ENCODE results near the gene MSMO1. TPM values are rescaled to one million over a fixed set of nuclear protein-coding genes. Genes with fewer than 3 reads are reported as not detected.

MSMO1 gene
- polyA plus RNA-seq, 1 donor from 2014 or later = 22.5 TPM

DNA sequence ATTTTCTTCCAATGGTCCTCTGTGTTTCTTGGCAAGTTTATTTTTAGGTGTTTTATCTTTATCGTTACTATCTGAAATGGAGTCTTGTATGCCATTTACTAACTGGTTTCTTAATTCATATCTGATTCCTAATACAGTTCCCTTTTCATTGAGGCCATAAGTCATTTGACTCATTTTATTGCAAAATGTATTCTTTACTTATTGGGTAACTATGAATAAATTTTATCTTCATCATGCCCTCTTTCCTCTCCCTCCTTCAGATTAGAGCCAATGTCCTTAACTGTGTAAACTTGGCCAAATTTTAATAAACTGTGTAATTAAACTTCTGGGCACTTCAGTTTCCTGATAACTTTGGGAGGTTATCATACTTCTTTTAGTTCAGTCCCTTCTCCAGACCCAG, 19.3 kb upstream of the MSMO1 start:
- no peak overlapping the region for H3K4me3 Mint-ChIP-seq
- H3K9me3 Mint-ChIP-seq = no peaks in the 10 kb centered on the region
- peak overlapping the region in 1 of 3 donors; percentile 44 for H3K27ac Mint-ChIP-seq
- H3K27me3 Mint-ChIP-seq = no peaks in the 10 kb centered on the region
- H3K36me3 Mint-ChIP-seq = peaks cover 10% of the 10 kb centered on the region
- H3K4me1 Mint-ChIP-seq = peaks cover 0 to 6% (median 0%) of the 10 kb centered on the region in 3 donors

- Mint-ChIP-seq H3K27ac (no peak overlapping the region), H3K9me3 (no peaks in the 10 kb centered on the region), H3K27me3 (no peaks in the 10 kb centered on the region), H3K36me3 (peaks cover 10% of the 10 kb centered on the region), H3K4me3 (no peak overlapping the region), H3K4me1 (peaks cover 0 to 6% (median 0%) of the 10 kb centered on the region in 3 donors)
Measured at GRCh38 chr4:165308606-165309005, 18.9 kb upstream of the MSMO1 start.

GRCh38 chr4:165309456-165309855, 18.0 kb upstream of the MSMO1 start:
- H3K4me3 Mint-ChIP-seq = no peak overlapping the region

DNA sequence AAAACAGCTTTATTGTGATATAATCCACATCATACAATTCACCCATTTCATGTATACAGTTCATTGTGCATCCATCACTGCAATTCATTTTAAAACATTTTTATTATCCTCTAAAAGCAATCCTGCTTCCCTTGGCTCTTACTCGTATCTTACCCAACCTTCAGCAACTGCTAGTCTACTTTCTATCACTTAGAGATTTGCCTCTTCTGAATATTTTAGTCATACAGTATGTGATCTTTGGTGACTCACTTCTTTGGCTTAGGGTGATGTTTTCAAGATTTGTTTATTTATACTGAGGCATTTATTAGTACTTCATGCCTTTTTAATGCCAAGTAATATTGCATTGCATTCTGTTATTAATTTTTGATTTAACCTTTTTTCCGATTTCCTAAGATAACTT, 15.0 kb upstream of the MSMO1 start:
- Mint-ChIP-seq H3K4me1 (no peaks in the 10 kb centered on the region), H3K27me3 (no peaks in the 10 kb centered on the region), H3K4me3 (no peak overlapping the region), H3K27ac (no peak overlapping the region), H3K36me3 (peaks cover 9% of the 10 kb centered on the region), H3K9me3 (no peaks in the 10 kb centered on the region)

More at GRCh38 chr4:165309456-165309855, 18.0 kb upstream of the MSMO1 start:
- Mint-ChIP-seq H3K36me3 (peaks cover 7% of the 10 kb centered on the region), H3K9me3 (no peaks in the 10 kb centered on the region), H3K27me3 (no peaks in the 10 kb centered on the region), H3K27ac (no peak overlapping the region), H3K4me1 (peaks cover 0 to under 1% (median 0%) of the 10 kb centered on the region in 3 donors)

- Mint-ChIP-seq H3K4me1 (peaks cover 0 to 2% (median 1%) of the 10 kb centered on the region in 3 donors), H3K36me3 (peaks cover 6% of the 10 kb centered on the region), H3K27me3 (no peaks in the 10 kb centered on the region), H3K27ac (no peak overlapping the region), H3K4me3 (no peak overlapping the region), H3K9me3 (no peaks in the 10 kb centered on the region)
Measured at GRCh38 chr4:165319030-165319429, 8.4 kb upstream of the MSMO1 start.

DNA sequence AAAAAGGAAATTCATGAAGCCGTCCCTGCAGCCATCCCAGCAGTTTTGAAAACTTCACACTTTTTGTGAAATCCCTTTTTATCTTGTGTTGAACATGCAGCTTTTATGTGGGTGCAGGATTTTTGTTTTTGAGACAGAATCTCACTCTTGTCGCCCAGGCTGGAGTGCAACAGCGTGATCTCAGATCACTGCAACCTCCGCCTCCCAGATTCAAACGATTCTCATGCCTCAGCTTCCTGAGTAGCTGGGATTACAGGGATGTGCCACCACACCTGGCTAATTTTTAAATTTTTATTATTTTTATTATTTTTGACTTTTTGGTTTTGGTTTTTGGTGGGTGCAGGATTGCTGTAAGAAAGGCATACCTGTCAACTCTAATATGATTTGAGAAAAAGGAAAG, 8.0 kb upstream of the MSMO1 start:
- Mint-ChIP-seq H3K36me3 (peaks cover 6% of the 10 kb centered on the region), H3K9me3 (no peaks in the 10 kb centered on the region), H3K4me3 (no peak overlapping the region), H3K4me1 (peaks cover 0 to 2% (median 1%) of the 10 kb centered on the region in 3 donors), H3K27ac (no peak overlapping the region), H3K27me3 (no peaks in the 10 kb centered on the region)

- peaks cover 0 to 15% (median 10%) of the 10 kb centered on the region in 3 donors for H3K4me1 Mint-ChIP-seq
- no peaks in the 10 kb centered on the region for H3K27me3 Mint-ChIP-seq
- peak overlapping the region in 1 of 4 donors; percentile 4 for H3K4me3 Mint-ChIP-seq
- peaks cover 3% of the 10 kb centered on the region for H3K36me3 Mint-ChIP-seq
- no peaks in the 10 kb centered on the region for H3K9me3 Mint-ChIP-seq
- no peak overlapping the region for H3K27ac Mint-ChIP-seq
Measured at GRCh38 chr4:165324236-165324917, 3.1 kb upstream of the MSMO1 start.

DNA sequence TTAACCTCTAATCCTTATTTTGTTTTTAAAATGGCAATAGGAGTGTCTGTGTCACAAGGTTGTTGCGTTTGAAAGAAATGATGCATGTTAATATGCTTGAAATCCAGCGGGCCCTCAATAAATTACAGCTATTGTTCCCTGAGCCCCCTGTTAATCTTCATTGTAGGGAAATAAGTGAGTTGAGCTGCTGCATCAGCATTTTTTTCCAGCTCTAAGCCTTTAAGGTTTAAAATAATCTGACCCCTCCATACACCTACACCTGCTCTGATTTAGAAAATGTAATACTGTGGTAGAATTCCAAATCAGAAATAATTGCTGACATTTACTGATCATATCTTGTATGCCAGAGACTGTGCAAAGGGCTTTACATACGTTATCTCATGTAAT, 2.6 kb upstream of the MSMO1 start:
- no peaks in the 10 kb centered on the region for H3K27me3 Mint-ChIP-seq
- no peak overlapping the region for H3K4me3 Mint-ChIP-seq
- peak overlapping the region in 1 of 3 donors; percentile 67 for H3K27ac Mint-ChIP-seq
- H3K36me3 Mint-ChIP-seq = peaks cover 3% of the 10 kb centered on the region
- peaks cover 0 to 15% (median 12%) of the 10 kb centered on the region in 3 donors for H3K4me1 Mint-ChIP-seq
- H3K9me3 Mint-ChIP-seq = no peaks in the 10 kb centered on the region

DNA sequence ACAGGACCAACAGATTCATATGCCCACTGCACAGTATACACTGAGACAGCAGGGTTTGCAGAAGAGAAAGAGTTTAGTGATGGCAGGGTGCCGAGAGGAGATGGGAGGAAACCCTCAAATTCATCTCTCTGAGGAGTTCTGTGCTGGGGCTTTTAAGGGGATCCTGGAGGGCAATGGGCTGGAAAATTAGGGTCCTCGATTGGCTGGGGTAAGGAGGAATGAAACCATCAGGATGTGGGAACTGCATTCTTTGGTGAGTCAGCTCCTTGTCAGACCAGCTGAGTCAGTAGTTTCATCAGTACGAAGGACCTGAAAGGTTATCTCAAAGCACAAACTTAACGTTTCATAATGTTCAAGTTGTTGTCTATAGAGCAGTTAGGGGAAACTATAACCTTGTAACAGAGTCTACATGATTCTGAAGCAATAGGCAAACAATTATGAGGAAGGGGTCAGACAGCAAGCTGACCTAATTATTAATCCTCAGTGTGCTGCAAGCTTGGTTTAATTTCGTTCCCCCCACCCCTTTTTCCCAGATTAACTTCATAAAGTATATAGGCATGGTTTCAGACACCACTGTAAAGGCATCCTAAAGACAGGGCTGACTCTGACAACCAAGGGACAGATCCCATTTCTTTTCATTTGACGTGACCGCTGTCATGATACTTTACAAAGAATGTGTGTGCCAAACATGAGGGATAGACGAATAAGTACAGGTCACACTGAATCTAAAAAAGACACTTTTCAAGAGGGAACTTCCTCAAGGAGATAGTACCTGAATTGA, 1.5 kb upstream of the MSMO1 start:
- H3K36me3 Mint-ChIP-seq = peaks cover 6% of the 10 kb centered on the region
- H3K27ac Mint-ChIP-seq = peak overlapping the region in 2 of 3 donors; percentile 67 to 79
- H3K9me3 Mint-ChIP-seq = no peaks in the 10 kb centered on the region
- peak overlapping the region in 2 of 4 donors; percentile 30 to 44 for H3K4me3 Mint-ChIP-seq
- peaks cover 5 to 16% (median 15%) of the 10 kb centered on the region in 3 donors for H3K4me1 Mint-ChIP-seq
- H3K27me3 Mint-ChIP-seq = no peaks in the 10 kb centered on the region

DNA sequence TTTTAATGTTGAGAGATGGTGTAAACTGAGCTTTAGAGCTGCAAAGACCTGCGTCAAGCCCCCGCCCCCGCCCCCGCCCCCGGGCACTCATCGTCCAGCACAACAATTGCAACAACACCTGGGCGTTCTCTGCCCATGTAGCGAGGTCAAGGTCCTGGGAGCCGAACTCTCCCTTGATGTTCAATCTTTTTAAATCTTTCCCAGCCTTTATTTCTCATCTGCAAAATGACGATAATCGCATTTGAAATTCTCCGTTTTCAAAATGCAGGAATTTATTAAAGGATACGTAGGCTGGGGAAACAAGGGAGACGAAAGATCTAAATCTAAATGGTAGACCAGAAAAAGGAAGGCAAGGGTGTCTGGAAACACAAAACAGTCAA, 648 bp upstream of the MSMO1 start:
- Mint-ChIP-seq H3K27me3 (no peaks in the 10 kb centered on the region), H3K4me1 (peaks cover 6 to 21% (median 18%) of the 10 kb centered on the region in 3 donors), H3K27ac (no peak overlapping the region), H3K36me3 (peaks cover 2% of the 10 kb centered on the region), H3K4me3 (no peak overlapping the region), H3K9me3 (no peaks in the 10 kb centered on the region)

DNA sequence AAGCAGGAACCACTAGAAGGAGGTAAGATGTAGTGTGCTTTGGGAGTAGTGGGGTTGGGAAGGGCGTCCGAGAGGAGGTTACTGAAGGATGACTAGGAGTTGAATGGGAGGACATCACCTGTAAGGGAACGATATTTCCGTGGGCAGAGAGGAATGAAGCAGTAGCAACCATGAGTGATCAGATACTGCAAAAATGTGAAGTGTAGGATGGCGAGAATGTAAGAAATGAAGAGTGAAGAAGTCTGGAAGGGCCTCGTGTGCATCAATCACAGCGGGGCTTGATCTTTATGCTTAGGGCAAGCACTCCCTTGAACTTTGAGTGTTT, 594 bp downstream of the MSMO1 start:
- no peaks in the 10 kb centered on the region for H3K27me3 Mint-ChIP-seq
- H3K4me1 Mint-ChIP-seq = peaks cover 17 to 30% (median 27%) of the 10 kb centered on the region in 3 donors
- no peaks in the 10 kb centered on the region for H3K9me3 Mint-ChIP-seq
- no peak overlapping the region for H3K27ac Mint-ChIP-seq
- no peak overlapping the region for H3K4me3 Mint-ChIP-seq
- H3K36me3 Mint-ChIP-seq = peaks cover 2% of the 10 kb centered on the region

DNA sequence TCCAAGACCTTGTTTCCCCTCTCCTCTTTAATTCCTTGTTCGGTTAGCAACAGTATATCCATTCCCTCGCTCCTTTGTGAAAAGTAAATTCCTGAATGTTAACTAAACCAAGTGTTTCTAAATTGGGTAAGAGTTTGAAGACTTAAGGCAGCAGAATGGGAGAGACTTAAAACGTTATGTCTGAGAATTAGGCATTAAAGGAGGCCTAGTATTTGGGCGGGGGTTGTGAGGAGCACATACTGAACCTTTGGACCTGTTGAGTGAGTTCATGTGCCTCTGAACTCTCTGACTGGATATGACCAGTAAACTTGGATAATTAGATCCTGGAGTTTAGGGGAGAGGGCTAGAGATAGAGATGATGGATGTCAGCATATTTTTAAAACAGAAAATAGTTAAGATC, 1.2 kb downstream of the MSMO1 start:
- H3K27me3 Mint-ChIP-seq = no peaks in the 10 kb centered on the region
- H3K4me3 Mint-ChIP-seq = no peak overlapping the region
- H3K9me3 Mint-ChIP-seq = no peaks in the 10 kb centered on the region
- no peak overlapping the region for H3K27ac Mint-ChIP-seq
- H3K36me3 Mint-ChIP-seq = peaks cover 2% of the 10 kb centered on the region
- peaks cover 17 to 30% (median 27%) of the 10 kb centered on the region in 3 donors for H3K4me1 Mint-ChIP-seq

- Mint-ChIP-seq H3K36me3 (peaks cover 2% of the 10 kb centered on the region), H3K27me3 (no peaks in the 10 kb centered on the region), H3K9me3 (no peaks in the 10 kb centered on the region), H3K4me3 (no peak overlapping the region), H3K4me1 (peaks cover 24 to 30% (median 27%) of the 10 kb centered on the region in 3 donors), H3K27ac (no peak overlapping the region)
Measured at GRCh38 chr4:165330071-165330470, 2.6 kb downstream of the MSMO1 start.

DNA sequence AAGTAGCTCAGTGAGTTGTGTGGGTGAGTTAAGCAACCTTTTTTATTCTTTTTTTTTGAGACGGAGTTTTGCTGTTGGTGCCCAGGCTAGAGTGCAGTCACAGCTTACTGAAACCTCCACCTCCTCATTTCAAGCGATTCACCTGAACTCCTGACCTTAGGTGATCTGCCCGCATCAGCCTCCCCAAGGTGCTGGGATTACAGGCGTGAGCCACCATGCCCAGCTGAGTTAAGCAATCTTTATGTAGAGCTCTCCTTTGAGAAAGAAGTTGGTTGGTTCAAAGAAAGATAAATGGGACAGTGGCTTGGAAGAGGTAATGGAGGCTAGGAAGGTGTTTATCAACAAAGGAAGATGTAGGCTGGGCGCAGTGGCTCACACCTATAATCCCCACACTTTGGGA, 3.2 kb downstream of the MSMO1 start:
- no peaks in the 10 kb centered on the region for H3K9me3 Mint-ChIP-seq
- no peaks in the 10 kb centered on the region for H3K27me3 Mint-ChIP-seq
- H3K36me3 Mint-ChIP-seq = peaks cover 2% of the 10 kb centered on the region
- H3K4me1 Mint-ChIP-seq = peaks cover 21 to 29% (median 28%) of the 10 kb centered on the region in 3 donors
- peak overlapping the region in 1 of 3 donors; percentile 63 for H3K27ac Mint-ChIP-seq
- H3K4me3 Mint-ChIP-seq = peak overlapping the region in 2 of 4 donors; percentile 4 to 30

- H3K27ac Mint-ChIP-seq = peak overlapping the region in 1 of 3 donors; percentile 63
Measured at GRCh38 chr4:165331359-165331758, 3.9 kb downstream of the MSMO1 start.

More at GRCh38 chr4:165331359-165331758, 3.9 kb downstream of the MSMO1 start:
- Mint-ChIP-seq H3K4me3 (no peak overlapping the region), H3K9me3 (no peaks in the 10 kb centered on the region), H3K4me1 (peaks cover 16 to 29% (median 22%) of the 10 kb centered on the region in 3 donors), H3K36me3 (peaks cover 2% of the 10 kb centered on the region), H3K27me3 (no peaks in the 10 kb centered on the region)
